ENCODE results near the gene TAT.

DNA sequence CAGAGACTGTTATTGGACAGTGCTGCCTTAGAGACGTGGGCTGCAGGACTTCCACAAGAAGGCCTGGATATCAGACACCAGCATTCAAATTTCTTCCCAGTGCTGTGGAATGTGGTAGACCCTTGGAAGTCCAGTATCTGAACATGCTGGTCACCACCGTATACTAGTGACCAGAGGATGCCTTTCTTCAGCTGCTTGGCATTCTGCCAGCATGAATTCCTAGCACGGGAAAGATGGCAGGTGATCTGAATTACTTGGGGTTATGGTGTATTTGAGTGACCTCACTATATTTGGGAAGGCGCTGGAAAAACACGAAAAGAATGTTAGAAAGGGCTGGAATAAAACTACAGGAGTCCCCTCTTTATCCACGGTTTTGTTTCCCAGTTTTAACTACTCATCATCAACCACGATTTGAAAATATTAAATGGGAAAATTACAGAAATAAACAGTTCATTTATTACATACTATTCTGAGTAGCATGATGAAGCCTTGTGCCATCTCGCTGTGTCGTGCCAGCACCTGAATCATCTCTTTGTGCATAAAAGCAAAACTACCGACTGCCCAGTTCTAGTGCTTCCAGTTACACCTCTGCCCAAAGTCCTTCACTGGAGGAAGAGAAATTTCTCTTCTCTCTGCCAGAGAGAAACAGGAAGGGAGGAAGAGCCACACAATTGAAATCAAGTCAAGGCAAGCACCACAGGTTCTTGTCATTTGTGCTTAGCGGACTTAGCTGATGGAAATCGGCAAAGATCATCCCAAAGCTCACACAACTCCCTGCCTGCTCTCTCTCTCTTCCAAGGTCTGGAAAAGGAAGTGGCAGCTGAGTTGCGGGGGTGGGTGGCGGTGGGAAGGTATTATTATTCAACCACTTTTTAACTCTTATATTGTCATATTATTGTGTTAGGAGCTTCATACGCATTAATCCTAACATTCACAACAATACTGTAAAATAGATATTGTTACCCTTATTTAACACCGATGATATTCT lies 52.0 kb downstream of the TAT start:
- TF ChIP-seq, protein P1, sequence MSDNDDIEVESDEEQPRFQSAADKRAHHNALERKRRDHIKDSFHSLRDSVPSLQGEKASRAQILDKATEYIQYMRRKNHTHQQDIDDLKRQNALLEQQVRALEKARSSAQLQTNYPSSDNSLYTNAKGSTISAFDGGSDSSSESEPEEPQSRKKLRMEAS (IDR thresholded peaks at IDR 0.05; ENCODE audit: low read depth) = no peak
- no peak for TF ChIP-seq SIN3A (IDR thresholded peaks at IDR 0.05; ENCODE audit: borderline replicate concordance, low read depth, low read length)
